Naive thymus-derived CD4-positive, alpha-beta T cell (primary cell): ENCODE data around the gene PELI2. TPM values are rescaled to one million over a fixed set of nuclear protein-coding genes. Genes with fewer than 3 reads are reported as not detected.

ENCODE experiments used
- ATAC-seq: fragments of 150-1000 bp; cut with Tn5 transposase; 2 replicates; pipeline ENCODE4 v1.10.0; 2021; ENCODE audit warnings: mild to moderate bottlenecking, moderate library complexity
- CTCF ChIA-PET: fragments of 350-600 bp; sonication (Branson Sonifier 250); formaldehyde crosslinking; loops from one replicate; lab custom pipeline; 2021; ENCODE audit warnings: antibody characterized with exemption; lab: Charles Lee
- POLR2A ChIA-PET: fragments of 350-600 bp; sonication (Branson Sonifier 250); formaldehyde crosslinking; loops from one replicate; lab custom pipeline; 2021; ENCODE audit warnings: antibody characterized with exemption, inconsistent platforms; lab: Charles Lee
- DNase-seq, 9 donors: peaks; one replicate each; pipeline versions ENCODE4 v3.0.0 to v3.0.0-alpha.2; 2020 to 2022; ENCODE audit warnings: mixed read lengths in 1 of 9
- H3K27ac ChIP-seq: one replicate; pipeline ENCODE4 v1.7.0; 2013; ENCODE audit warnings: mild to moderate bottlenecking, low read depth, low read length, moderate library complexity
- H3K27me3 ChIP-seq, 2 donors: one replicate each; pipeline ENCODE4 v1.7.0; 2013; ENCODE audit warnings: low read length in 2 of 2, mild to moderate bottlenecking in 2 of 2, moderate library complexity in 2 of 2; ENCODE audit not compliant: control insufficient read depth in 2 of 2, insufficient read depth in 2 of 2
- H3K36me3 ChIP-seq, 3 experiments: 1 replicate in 2 of 3; 2 replicates in 1 of 3; pipeline ENCODE4 v1.7.0; 2013; ENCODE audit warnings: low read length in 3 of 3, mild to moderate bottlenecking in 3 of 3, moderate library complexity in 1 of 3; ENCODE audit not compliant: insufficient read depth in 3 of 3, control insufficient read depth in 2 of 3
- H3K4me1 ChIP-seq, 2 donors: one replicate each; pipeline ENCODE4 v1.7.0; 2013; ENCODE audit warnings: low read length in 2 of 2, mild to moderate bottlenecking in 2 of 2, moderate library complexity in 1 of 2; ENCODE audit not compliant: control insufficient read depth in 2 of 2, insufficient read depth in 2 of 2
- H3K4me3 ChIP-seq: 2 replicates; pipeline ENCODE4 v1.7.0; 2013; ENCODE audit warnings: mild to moderate bottlenecking, low read length
- H3K9me3 ChIP-seq, 3 experiments: 1 replicate in 2 of 3; 2 replicates in 1 of 3; pipeline ENCODE4 v1.7.0; 2013; ENCODE audit warnings: low read length in 3 of 3; ENCODE audit not compliant: control insufficient read depth in 2 of 3
- H3K27ac Mint-ChIP-seq, 9 donors: one replicate each; pipeline ENCODE4 v1.8.0; 2020 to 2022; ENCODE audit warnings: mixed read lengths in 9 of 9, mild to moderate bottlenecking in 8 of 9, moderate library complexity in 5 of 9, inconsistent platforms in 2 of 9
- H3K27me3 Mint-ChIP-seq, 5 donors: one replicate each; pipeline ENCODE4 v1.8.0; 2021 to 2022; ENCODE audit warnings: mixed read lengths in 5 of 5, mild to moderate bottlenecking in 1 of 5
- H3K36me3 Mint-ChIP-seq, 5 donors: one replicate each; pipeline ENCODE4 v1.8.0; 2020 to 2022; ENCODE audit warnings: mixed read lengths in 5 of 5, mild to moderate bottlenecking in 3 of 5, inconsistent platforms in 1 of 5
- H3K4me1 Mint-ChIP-seq, 7 donors: one replicate each; pipeline ENCODE4 v1.8.0; 2020 to 2022; ENCODE audit warnings: mixed read lengths in 7 of 7, mild to moderate bottlenecking in 3 of 7, inconsistent platforms in 1 of 7
- H3K4me3 Mint-ChIP-seq, 10 donors: one replicate each; pipeline ENCODE4 v1.8.0; 2020 to 2022; ENCODE audit warnings: mild to moderate bottlenecking in 10 of 10, mixed read lengths in 10 of 10, moderate library complexity in 6 of 10, inconsistent platforms in 2 of 10
- H3K9me3 Mint-ChIP-seq, 11 donors: one replicate each; pipeline ENCODE4 v1.8.0; 2020 to 2022; ENCODE audit warnings: mixed read lengths in 11 of 11, mild to moderate bottlenecking in 4 of 11, inconsistent platforms in 1 of 11, moderate library complexity in 1 of 11
- intact Hi-C, 2 donors: fragments of 100-400 bp; cut with micrococcal nuclease; formaldehyde crosslinking; loops; one replicate each; pipeline ENCODE4 v1.15.1; 2023
- polyA plus RNA-seq, 2 donors: library from polyadenylated mRNA; unstranded; fragments of 300-500 nt; fragmentation: Illumina TruSeq; gene quantifications; one replicate each; pipeline ENCODE4 v1.2.3, GENCODE V29; 2021
- total RNA-seq, 6 experiments: library from RNA in 5 of 6; stranded (reverse) in 5 of 6; gene quantifications; 1 replicate in 5 of 6; 2 replicates in 1 of 6; pipeline ENCODE4 v1.2.3 and lab custom pipeline; 2021 to 2026

PELI2 gene
- total and polyA plus RNA-seq, 7 experiments from 2014 or later = 1.7 to 24.7 (median 11.3) TPM

DNA sequence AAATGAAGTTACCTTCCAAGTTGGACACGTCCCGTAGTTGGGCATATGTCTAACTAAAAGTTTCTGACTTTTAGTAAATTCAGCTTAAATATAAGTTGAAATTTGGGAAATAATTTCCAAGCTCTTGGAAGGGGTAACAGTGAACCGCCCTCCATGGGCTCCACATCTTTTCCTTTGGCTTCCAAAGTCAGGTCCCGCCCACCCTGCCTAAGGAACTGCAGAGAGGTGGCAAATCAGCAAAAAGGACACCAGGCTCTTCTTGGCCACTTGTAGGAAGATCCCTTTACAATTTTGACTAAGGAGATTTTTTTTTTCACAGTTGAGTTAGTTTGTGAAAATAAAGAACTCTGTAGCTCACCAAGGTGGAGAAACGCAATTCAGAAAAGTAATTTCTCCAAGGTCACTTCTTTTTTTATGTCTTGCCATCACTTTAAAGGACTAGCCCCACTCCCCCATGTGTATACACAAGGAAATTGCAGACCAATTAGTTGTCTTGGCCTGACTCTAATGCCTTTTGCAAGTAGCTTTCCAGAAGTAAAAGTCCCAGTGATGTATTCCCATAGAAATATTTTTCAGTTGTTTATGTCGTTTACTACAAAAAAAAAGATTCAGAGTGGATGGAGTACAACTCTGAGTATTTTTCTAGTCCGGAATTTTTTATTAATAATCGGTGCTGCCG is 181.2 kb downstream of the PELI2 start:
- no peak for ATAC-seq
- Histone ChIP-seq H3K9me3 (no peaks in the 10 kb centered on the region), H3K27ac (no peak overlapping the region), H3K27me3 (no peaks in the 10 kb centered on the region), H3K4me3 (no peak overlapping the region), H3K4me1 (no peaks in the 10 kb centered on the region), H3K36me3 (peaks cover 0 to 6% (median 0%) of the 10 kb centered on the region in 3 experiments)
- H3K36me3 Mint-ChIP-seq = peaks cover 0 to 49% (median 28%) of the 10 kb centered on the region in 5 donors
- no peak for DNase-seq
- CTCF ChIA-PET = no interaction called here
- POLR2A ChIA-PET = no interaction called here
- no peaks in the 10 kb centered on the region for H3K27me3 Mint-ChIP-seq
- peaks cover 0 to under 1% (median 0%) of the 10 kb centered on the region in 11 donors for H3K9me3 Mint-ChIP-seq
- H3K4me3 Mint-ChIP-seq = no peak overlapping the region
- intact Hi-C loops = no loop called here
- H3K4me1 Mint-ChIP-seq = no peaks in the 10 kb centered on the region
- H3K27ac Mint-ChIP-seq = no peak overlapping the region

DNA sequence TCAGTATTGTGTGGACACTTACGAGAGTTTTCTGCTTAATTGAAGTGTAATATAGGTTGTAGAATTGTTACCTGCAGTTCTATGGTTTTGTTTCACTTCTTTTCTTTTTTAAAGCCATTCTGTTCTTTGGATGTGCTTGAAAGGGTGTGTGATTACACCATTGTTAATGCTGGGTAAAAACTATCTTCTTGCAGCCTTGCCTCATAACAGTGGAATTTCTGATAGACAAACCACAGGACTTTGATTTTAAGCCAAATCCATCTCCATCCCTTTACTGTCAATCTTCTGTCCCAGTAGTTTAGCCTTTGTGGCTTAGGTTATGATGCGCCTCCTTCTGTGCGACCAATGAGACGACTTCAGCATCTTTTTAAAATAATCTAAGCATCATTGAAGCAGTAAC is 182.3 kb downstream of the PELI2 start:
- Histone ChIP-seq H3K4me3 (no peak overlapping the region), H3K4me1 (no peaks in the 10 kb centered on the region), H3K27me3 (no peaks in the 10 kb centered on the region), H3K9me3 (no peaks in the 10 kb centered on the region), H3K27ac (no peak overlapping the region), H3K36me3 (peaks cover 0 to 6% (median 0%) of the 10 kb centered on the region in 3 experiments)
- intact Hi-C loops = no loop called here
- DNase-seq = no peak
- Mint-ChIP-seq H3K36me3 (peaks cover 0 to 44% (median 26%) of the 10 kb centered on the region in 5 donors), H3K27ac (no peak overlapping the region), H3K9me3 (peaks cover 0 to 4% (median 0%) of the 10 kb centered on the region in 11 donors), H3K4me3 (no peak overlapping the region), H3K4me1 (no peaks in the 10 kb centered on the region), H3K27me3 (no peaks in the 10 kb centered on the region)
- ChIA-PET POLR2A (no interaction called here), CTCF (no interaction called here)
- ATAC-seq = no peak

- CTCF ChIA-PET = no interaction called here
- Histone ChIP-seq H3K27ac (no peak overlapping the region), H3K36me3 (no peaks in the 10 kb centered on the region), H3K4me3 (no peak overlapping the region), H3K9me3 (no peaks in the 10 kb centered on the region), H3K27me3 (no peaks in the 10 kb centered on the region), H3K4me1 (no peaks in the 10 kb centered on the region)
- H3K4me3 Mint-ChIP-seq = no peak overlapping the region
- H3K9me3 Mint-ChIP-seq = peaks cover 0 to 4% (median 0%) of the 10 kb centered on the region in 11 donors
- DNase-seq (no peak), ATAC-seq (no peak)
- POLR2A ChIA-PET = no interaction called here
- H3K36me3 Mint-ChIP-seq = peaks cover 0 to 11% (median 5%) of the 10 kb centered on the region in 5 donors
- H3K27ac Mint-ChIP-seq = no peak overlapping the region
- H3K27me3 Mint-ChIP-seq = peaks cover 0 to 9% (median 0%) of the 10 kb centered on the region in 5 donors
- intact Hi-C loops = no loop called here
- no peaks in the 10 kb centered on the region for H3K4me1 Mint-ChIP-seq
Measured at GRCh38 chr14:56304456-56304855, 186.2 kb downstream of the PELI2 start.

DNA sequence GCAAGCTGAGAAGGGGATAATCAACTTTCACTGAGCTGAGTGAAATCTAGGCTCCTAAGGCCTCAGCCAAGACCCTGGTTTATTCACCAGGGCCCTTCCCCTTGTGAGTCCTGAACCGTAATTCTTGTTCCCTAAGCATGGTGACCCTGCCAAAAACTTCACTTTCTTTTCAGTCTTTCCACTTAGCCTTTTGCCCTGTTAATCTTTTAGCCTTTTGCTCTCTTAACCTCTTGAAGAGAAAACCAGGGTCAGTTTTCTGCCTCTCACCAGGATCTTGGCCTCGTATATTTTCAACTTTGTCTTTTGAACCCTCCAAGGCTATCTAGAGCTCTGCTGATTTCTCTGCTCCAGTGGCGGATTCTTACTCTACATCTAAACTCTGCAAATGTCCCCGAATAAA is 191.0 kb downstream of the PELI2 start:
- Histone ChIP-seq H3K4me3 (no peak overlapping the region), H3K27ac (no peak overlapping the region), H3K36me3 (no peaks in the 10 kb centered on the region), H3K9me3 (no peaks in the 10 kb centered on the region), H3K27me3 (no peaks in the 10 kb centered on the region), H3K4me1 (no peaks in the 10 kb centered on the region)
- DNase-seq (no peak), ATAC-seq (no peak)
- CTCF ChIA-PET = no interaction called here
- Mint-ChIP-seq H3K27me3 (peaks cover 0 to 12% (median 0%) of the 10 kb centered on the region in 5 donors), H3K4me1 (no peaks in the 10 kb centered on the region), H3K9me3 (peaks cover 0 to 4% (median 0%) of the 10 kb centered on the region in 11 donors), H3K36me3 (peaks cover 0 to 11% (median 0%) of the 10 kb centered on the region in 5 donors), H3K4me3 (no peak overlapping the region), H3K27ac (no peak overlapping the region)
- intact Hi-C loops = no loop called here
- POLR2A ChIA-PET = no interaction called here

GRCh38 chr14:56310643-56311042 is 192.4 kb downstream of the PELI2 start:
- Mint-ChIP-seq H3K4me3 (no peak overlapping the region), H3K4me1 (no peaks in the 10 kb centered on the region), H3K36me3 (peaks cover 0 to 15% (median 0%) of the 10 kb centered on the region in 5 donors), H3K27ac (no peak overlapping the region), H3K9me3 (peaks cover 0 to 9% (median 0%) of the 10 kb centered on the region in 11 donors), H3K27me3 (peaks cover 0 to 12% (median 0%) of the 10 kb centered on the region in 5 donors)
- Histone ChIP-seq H3K4me3 (no peak overlapping the region), H3K36me3 (no peaks in the 10 kb centered on the region), H3K27me3 (no peaks in the 10 kb centered on the region), H3K4me1 (no peaks in the 10 kb centered on the region), H3K27ac (no peak overlapping the region), H3K9me3 (no peaks in the 10 kb centered on the region)
- intact Hi-C loops = no loop called here
- ChIA-PET CTCF (no interaction called here), POLR2A (no interaction called here)
- no peak for DNase-seq
- no peak for ATAC-seq

GRCh38 chr14:56313789-56314188 is 195.6 kb downstream of the PELI2 start:
- Histone ChIP-seq H3K36me3 (no peaks in the 10 kb centered on the region), H3K27ac (no peak overlapping the region), H3K27me3 (no peaks in the 10 kb centered on the region), H3K4me3 (no peak overlapping the region), H3K9me3 (no peaks in the 10 kb centered on the region), H3K4me1 (no peaks in the 10 kb centered on the region)
- ATAC-seq (no peak), DNase-seq (no peak)
- peaks cover 0 to 11% (median 0%) of the 10 kb centered on the region in 5 donors for H3K27me3 Mint-ChIP-seq
- no peak overlapping the region for H3K27ac Mint-ChIP-seq
- peaks cover 0 to 11% (median 0%) of the 10 kb centered on the region in 11 donors for H3K9me3 Mint-ChIP-seq
- POLR2A ChIA-PET = no interaction called here
- H3K4me1 Mint-ChIP-seq = no peaks in the 10 kb centered on the region
- peaks cover 0 to 23% (median 5%) of the 10 kb centered on the region in 5 donors for H3K36me3 Mint-ChIP-seq
- H3K4me3 Mint-ChIP-seq = no peak overlapping the region
- CTCF ChIA-PET = no interaction called here
- intact Hi-C loops = no loop called here
